GM10248 (cell line): ENCODE measurements around the gene KRTAP5-10.
"Not testable (repeated sequence)": the region's sequence is repeated elsewhere in the genome, so short reads cannot be mapped to it uniquely, and the experiment has no call there.

ENCODE experiments used
- CTCF ChIA-PET: fragments of 300-600 bp; sonication (Branson Sonifier 250); formaldehyde crosslinking; extraction: SDS; loops from one replicate; lab custom pipeline; 2021; ENCODE audit warnings: antibody characterized with exemption; lab: Yijun Ruan, JAX
- POLR2A ChIA-PET: fragments of 350-650 bp; sonication (Branson Sonifier 250); formaldehyde crosslinking; extraction: SDS; loops from one replicate; lab custom pipeline; 2020; ENCODE audit warnings: antibody characterized with exemption; lab: Yijun Ruan, JAX
- DNase-seq: peaks from one replicate; pipeline ENCODE4 v3.0.0; 2012; ENCODE audit errors: extremely low spot score

KRTAP5-10 gene

GRCh38 chr11:71614366-71614917 lies 49.1 kb downstream of the KRTAP5-10 start:
- POLR2A ChIA-PET, DNase-seq, CTCF ChIA-PET: not testable (repeated sequence)

- DNase-seq, CTCF ChIA-PET, POLR2A ChIA-PET: not testable (repeated sequence)
Observed at GRCh38 chr11:71615003-71615402, 49.6 kb downstream of the KRTAP5-10 start.
